Stimulated activated CD4-positive, alpha-beta T cell treated with anti-CD3 and anti-CD28 coated beads, Interleukin-1b, Interleukin-23, amount 100 ng/mL, for 48 hours (primary cell): ENCODE results near the gene ARL5A.
"Not testable (repeated sequence)": the region's sequence is repeated elsewhere in the genome, so short reads cannot be mapped to it uniquely, and the experiment has no call there.

ENCODE experiments used
- DNase-seq: peaks from one replicate; pipeline ENCODE4 v3.0.0-alpha.2; 2020

The ARL5A gene

GRCh38 chr2:151794422-151794821 is 33.8 kb downstream of the ARL5A start:
- DNase-seq, result not testable (repeated sequence)

GRCh38 chr2:151793123-151793522 is 35.1 kb downstream of the ARL5A start:
- DNase-seq, result no peak

- DNase-seq, result no peak
Measured at GRCh38 chr2:151792589-151792988, 35.6 kb downstream of the ARL5A start.

- DNase-seq, result no peak
Measured at GRCh38 chr2:151791545-151791944, 36.7 kb downstream of the ARL5A start.

- no peak for DNase-seq
Measured at GRCh38 chr2:151790689-151791088, 37.5 kb downstream of the ARL5A start.

GRCh38 chr2:151789055-151789834 is 39.0 kb downstream of the ARL5A start:
- no peak for DNase-seq

- DNase-seq, result no peak
Measured at GRCh38 chr2:151786483-151786882, 41.7 kb downstream of the ARL5A start.

GRCh38 chr2:151786077-151786476 is 42.1 kb downstream of the ARL5A start:
- no peak for DNase-seq

- no peak for DNase-seq
Measured at GRCh38 chr2:151783133-151783520, 45.1 kb downstream of the ARL5A start.

- DNase-seq, result no peak
Measured at GRCh38 chr2:151782378-151783132, 45.7 kb downstream of the ARL5A start.

GRCh38 chr2:151781642-151782041 is 46.6 kb downstream of the ARL5A start:
- no peak for DNase-seq

GRCh38 chr2:151780938-151781337 is 47.3 kb downstream of the ARL5A start:
- no peak for DNase-seq

GRCh38 chr2:151777935-151778334 is 50.3 kb downstream of the ARL5A start:
- DNase-seq, result no peak

GRCh38 chr2:151777487-151777886 is 50.7 kb downstream of the ARL5A start:
- DNase-seq, result no peak

- no peak for DNase-seq
Measured at GRCh38 chr2:151776367-151776766, 51.9 kb downstream of the ARL5A start.

- DNase-seq, result no peak
Measured at GRCh38 chr2:151775057-151775740, 53.0 kb downstream of the ARL5A start.

- DNase-seq, result no peak
Measured at GRCh38 chr2:151774506-151774905, 53.7 kb downstream of the ARL5A start.

GRCh38 chr2:151771599-151772358 is 56.4 kb downstream of the ARL5A start:
- DNase-seq, result no peak

- no peak for DNase-seq
Measured at GRCh38 chr2:151770995-151771394, 57.2 kb downstream of the ARL5A start.

- DNase-seq, result no peak
Measured at GRCh38 chr2:151769606-151770005, 58.6 kb downstream of the ARL5A start.

GRCh38 chr2:151767536-151767935 is 60.7 kb downstream of the ARL5A start:
- DNase-seq, result no peak

- DNase-seq, result peak; percentile 70
Measured at GRCh38 chr2:151766437-151767153, 61.6 kb downstream of the ARL5A start.
